GM21737 (cell line): ENCODE results near the gene RNU1-4.
"Not testable (repeated sequence)": the region's sequence is repeated elsewhere in the genome, so short reads cannot be mapped to it uniquely, and the experiment has no call there.

Experiments used
- ATAC-seq: cut with Tn5 transposase; IDR thresholded peaks from one replicate; pipeline ENCODE4 v1.9.1; 2021; ENCODE audit warnings: mild to moderate bottlenecking, moderate library complexity; ENCODE audit not compliant: unreplicated experiment

RNU1-4 gene

DNA sequence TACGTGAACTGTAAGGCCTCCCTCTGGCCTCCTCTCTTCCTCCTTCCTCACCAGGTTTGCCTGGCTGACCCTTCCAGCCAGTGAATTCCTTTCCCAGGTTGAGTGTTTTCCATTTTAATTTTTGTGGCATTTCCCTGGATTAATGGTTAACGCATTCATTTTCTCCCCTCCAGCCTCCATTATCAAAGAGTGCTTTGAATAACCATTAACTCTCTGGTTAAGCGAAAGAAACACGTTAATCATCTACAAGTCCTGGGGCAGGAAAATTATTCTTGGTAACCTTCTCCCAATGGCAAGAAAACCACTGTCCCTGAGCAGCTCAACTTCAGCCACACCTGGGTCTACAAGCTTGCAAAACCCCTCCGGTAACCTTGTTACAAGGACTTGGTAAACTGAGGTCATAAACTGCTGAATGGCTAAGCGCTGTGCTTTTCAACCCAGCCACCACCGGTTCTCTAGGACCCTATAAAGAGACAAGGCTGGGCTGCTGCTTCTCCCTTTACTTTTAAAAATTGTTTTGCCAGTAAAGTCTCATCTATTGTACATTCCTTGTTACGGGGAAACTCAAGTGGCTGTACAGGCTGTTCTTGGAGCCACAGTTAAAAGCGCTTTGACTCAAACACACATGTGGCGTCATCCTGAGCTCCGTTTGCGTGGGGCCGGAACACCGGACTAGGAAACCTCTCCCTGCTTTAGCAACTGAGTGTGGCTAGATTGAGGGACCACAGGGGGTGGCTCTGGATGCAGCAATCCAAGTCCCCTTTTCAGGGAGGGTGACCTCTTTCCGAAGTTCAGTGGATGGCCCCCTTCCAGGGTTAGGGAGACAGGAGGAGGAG lies 24.7 kb downstream of the RNU1-4 start:
- ATAC-seq: not testable (repeated sequence)

DNA sequence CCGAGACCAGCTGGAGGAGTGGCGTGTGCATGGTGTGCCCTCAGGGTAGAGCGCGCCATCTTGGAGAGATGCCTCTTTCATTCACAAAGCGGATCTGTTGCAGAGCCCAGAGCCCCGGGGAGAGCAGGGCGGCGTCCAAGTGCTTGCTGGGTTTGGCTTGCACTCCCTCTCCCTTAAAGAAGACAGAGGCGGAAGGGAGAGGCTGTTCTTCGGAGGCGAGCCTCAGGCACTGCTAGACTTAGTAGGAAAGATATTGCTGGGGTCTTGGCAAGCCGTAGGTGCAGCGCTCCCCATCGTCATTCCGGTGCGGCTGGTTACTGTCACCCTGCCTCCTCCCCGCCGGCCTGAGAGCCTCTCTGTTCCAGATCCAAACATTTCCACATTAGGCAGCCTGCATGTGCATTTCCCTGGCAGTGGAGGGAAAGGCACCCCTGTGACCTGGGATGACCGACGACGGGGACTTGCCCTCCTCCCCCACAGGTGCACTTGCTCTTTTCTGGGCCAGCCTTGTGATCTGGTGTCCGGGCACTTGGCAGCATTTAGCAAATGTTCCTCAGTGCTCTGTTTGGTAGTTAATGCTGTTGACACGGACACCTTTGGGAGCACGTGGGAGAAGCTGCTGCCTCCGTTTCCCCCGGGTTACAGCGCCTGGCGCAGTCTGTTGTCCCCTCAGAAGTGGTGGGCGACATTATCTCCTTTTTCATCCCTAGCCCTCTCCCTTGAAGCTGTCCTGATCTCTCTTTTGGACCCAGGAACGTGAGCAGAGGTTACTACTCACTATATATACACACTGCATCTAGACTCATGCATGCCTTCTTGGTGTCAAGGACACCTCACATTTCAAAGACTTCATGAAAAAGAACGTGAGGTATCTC lies 25.7 kb downstream of the RNU1-4 start:
- ATAC-seq: not testable (repeated sequence)

- not testable (repeated sequence) for ATAC-seq
Measured at GRCh38 chr1:16766689-16767256, 26.5 kb downstream of the RNU1-4 start.

- not testable (repeated sequence) for ATAC-seq
Measured at GRCh38 chr1:16770139-16770759, 29.9 kb downstream of the RNU1-4 start.

DNA sequence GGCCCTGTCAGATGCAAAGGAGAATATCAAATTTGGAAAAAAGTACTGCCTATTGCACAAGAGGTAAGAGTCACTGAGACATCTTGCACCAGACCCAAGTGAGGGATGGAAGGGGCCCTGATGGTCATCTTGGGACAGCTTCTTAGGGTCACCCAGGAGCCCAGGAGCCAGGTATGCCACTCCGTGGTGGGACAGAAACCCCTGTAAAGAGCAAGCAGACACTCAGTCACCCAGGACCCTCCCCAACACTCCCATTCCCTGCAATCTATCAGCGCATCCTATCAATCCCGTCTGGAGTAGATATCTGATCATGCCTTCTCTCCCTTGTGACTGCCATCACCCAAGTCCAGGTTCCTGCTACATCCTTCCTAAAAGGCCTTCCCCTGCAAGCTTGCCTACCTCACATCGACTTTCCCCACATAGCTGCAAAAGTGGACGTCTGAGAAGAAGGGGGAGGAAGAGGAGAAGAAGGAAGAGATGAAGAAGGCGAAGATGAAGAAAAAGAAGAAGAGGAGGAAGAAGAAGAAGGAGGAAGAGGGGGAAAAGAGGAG lies 30.7 kb downstream of the RNU1-4 start:
- ATAC-seq: not testable (repeated sequence)

GRCh38 chr1:16772275-16773204 lies 32.2 kb downstream of the RNU1-4 start:
- ATAC-seq: not testable (repeated sequence)

DNA sequence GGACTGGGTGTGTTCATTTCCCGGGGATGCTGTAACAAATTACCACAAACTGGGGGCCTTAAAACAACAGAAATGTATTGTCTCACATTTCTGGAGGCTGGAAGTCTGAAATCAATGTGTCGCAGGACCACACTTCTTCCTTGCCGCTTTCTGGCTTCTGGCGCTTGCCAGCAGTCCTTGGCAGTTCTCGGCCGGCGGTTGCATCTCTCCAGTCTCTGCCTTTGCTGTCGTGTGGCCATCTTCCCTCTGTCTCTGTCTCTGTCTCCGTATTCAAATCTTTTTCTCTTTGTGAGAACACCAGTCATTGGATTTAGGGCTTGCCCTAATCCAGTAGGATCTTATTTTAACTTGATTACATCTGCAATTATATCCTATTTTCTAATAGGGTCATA lies 32.9 kb downstream of the RNU1-4 start:
- ATAC-seq: not testable (repeated sequence)

DNA sequence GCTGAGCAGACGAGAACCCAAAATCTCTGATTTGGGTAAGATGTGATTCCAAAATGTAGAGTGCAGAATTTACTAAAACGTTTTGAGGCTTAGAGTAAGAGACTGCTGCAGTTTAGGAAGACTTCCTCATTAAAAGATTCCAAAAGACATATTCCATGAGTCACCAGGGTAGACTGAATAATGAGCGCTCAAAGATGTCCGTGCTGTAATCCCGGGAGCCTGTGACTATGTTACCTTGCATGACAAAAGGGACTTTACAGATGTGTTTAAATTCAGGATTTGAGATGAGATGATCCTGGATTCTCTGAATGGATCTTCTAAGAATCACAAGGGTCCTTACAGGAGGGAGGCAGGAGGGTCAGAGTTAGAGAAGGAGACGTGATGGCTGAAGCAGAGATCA lies 33.4 kb downstream of the RNU1-4 start:
- not testable (repeated sequence) for ATAC-seq

GRCh38 chr1:16774773-16775172 lies 34.5 kb downstream of the RNU1-4 start:
- ATAC-seq: not testable (repeated sequence)

GRCh38 chr1:16775290-16775689 lies 35.0 kb downstream of the RNU1-4 start:
- not testable (repeated sequence) for ATAC-seq

DNA sequence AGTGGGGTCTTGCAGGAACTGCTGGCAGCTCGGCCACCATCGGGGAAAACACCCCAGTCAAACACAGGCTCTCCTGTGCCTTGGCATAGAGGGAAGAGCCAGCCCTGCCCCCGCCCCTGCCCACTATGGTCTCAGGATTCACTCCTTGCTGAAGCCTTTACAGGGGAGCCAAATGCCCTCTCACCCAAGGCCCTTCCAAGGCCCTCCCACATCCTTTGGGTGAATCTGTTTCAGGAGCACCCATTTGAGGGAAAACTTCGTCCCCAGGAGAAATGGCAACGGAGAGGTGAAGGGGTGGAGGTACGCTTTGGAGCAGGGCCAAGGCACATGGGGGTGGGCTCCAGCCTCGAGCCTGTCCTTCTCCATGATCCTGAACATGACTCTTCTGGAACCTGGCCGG lies 35.9 kb downstream of the RNU1-4 start:
- not testable (repeated sequence) for ATAC-seq

DNA sequence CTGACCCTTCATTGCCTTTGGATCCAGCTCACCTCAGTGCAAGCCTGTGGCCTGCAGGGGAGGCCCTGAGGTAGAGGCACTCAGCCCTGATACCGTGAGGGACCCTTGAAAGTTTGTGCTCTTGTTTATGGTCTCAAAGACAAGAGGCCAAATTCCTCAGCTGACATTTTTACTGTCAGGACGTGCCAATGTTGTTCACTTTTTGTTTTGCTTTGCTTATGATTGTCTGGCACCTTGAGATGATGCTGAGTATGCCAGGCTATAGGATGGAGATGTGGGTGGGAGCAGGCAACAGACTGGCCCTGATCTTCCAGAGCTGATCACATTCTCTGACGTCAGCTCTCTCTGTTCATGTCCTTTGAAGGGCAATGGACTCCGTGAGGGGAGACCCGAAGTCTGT lies 36.5 kb downstream of the RNU1-4 start:
- not testable (repeated sequence) for ATAC-seq

DNA sequence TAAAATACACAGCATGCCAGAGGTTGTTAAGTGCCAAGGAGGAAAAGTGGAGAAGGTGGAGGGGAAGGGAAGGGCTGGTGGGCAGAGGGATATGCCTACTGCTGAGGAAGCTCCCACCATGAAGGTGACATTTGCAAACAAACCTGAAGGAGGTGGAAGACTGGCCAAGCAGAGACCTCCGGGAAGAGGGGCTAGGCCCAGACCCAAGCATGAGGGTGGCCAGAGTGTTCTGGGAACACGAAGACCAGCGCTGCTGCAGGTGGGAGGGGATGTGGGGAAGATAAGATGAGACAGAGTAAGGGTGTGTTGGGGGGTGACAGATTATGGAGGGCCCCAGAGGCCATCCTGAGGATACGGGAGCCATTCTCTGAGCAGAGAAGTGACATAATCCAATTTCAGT lies 37.5 kb downstream of the RNU1-4 start:
- ATAC-seq: not testable (repeated sequence)

GRCh38 chr1:16779525-16779924 lies 39.2 kb downstream of the RNU1-4 start:
- ATAC-seq: not testable (repeated sequence)

DNA sequence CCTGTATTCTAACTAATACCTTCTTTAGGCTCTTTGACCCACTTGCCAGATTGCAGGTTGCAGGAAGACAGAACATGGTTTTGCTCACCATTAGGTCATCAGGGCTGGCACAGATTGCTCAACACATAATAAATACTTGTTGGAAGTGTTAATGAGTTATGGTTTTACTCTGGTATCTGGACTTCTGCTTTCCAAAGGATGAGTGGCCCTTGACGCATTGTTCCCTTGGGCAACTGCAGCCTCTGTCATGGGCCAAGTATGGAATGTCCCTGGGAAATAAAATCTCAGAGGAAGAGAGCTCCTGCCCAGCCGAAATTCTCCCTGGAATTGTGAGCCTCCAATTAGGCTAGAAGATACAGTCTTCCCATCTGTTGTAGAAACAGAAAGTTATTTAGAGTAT lies 40.7 kb downstream of the RNU1-4 start:
- not testable (repeated sequence) for ATAC-seq

GRCh38 chr1:16781625-16782024 lies 41.3 kb downstream of the RNU1-4 start:
- ATAC-seq: not testable (repeated sequence)

GRCh38 chr1:16784955-16785354 lies 44.6 kb downstream of the RNU1-4 start:
- ATAC-seq: not testable (repeated sequence)

GRCh38 chr1:16786362-16786761 lies 46.0 kb downstream of the RNU1-4 start:
- ATAC-seq: not testable (repeated sequence)

GRCh38 chr1:16787175-16787574 lies 46.9 kb downstream of the RNU1-4 start:
- ATAC-seq: not testable (repeated sequence)
